HepG2 (cell line): Measurements from ENCODE around the gene LANCL2. TPM values are rescaled to one million over a fixed set of nuclear protein-coding genes. Genes with fewer than 3 reads are reported as not detected.

Experiments
- ATAC-seq: fragments of 200-7000 bp; cut with Tn5 transposase; 3 replicates; pipeline ENCODE4 v1.9.1; 2020; ENCODE audit warnings: mild to moderate bottlenecking, moderate library complexity
- BruUV-seq: library from RNA; stranded (reverse); fragments of 400-500 nt; replicated peaks from 2 replicates; lab custom pipeline; 2021; lab: Mats Ljungman, UMichigan
- CTCF ChIA-PET: fragments of 300-600 bp; formaldehyde crosslinking; extraction: SDS; loops from one replicate; lab custom pipeline; 2021; ENCODE audit warnings: low total read pairs, inconsistent platforms, low intra/inter-chr PET ratio; lab: Yijun Ruan, JAX
- POLR2A ChIA-PET: fragments of 350-600 bp; sonication (Branson Sonifier 250); formaldehyde crosslinking; loops from one replicate; lab custom pipeline; 2020; ENCODE audit warnings: antibody characterized with exemption, inconsistent platforms; lab: Yijun Ruan, JAX
- DNase-seq: peaks from one replicate; pipeline ENCODE4 v3.0.0-alpha.2; 2015; ENCODE audit warnings: low spot score
- FAIRE-seq: peaks from 3 replicates; lab custom pipeline; 2011; peaks lifted over from hg19 to GRCh38; lab: Jason Lieb, UNC
- H2AFZ ChIP-seq: one replicate; pipeline ENCODE4 v1.6.1; 2011; ENCODE audit warnings: low read length, inconsistent platforms
- H3K27ac ChIP-seq: fragments of 300-600 bp; 3 replicates; pipeline ENCODE4 v1.8.0; 2011; ENCODE audit warnings: mixed run types, mild to moderate bottlenecking, mixed read lengths, low read length, inconsistent platforms; ENCODE audit not compliant: insufficient read depth; ENCODE audit errors: extremely low read length
- H3K27me3 ChIP-seq, 2 experiments: fragments of 200-600 bp in 1 of 2; 2 replicates in 1 of 2; 3 replicates in 1 of 2; pipeline versions ENCODE4 v1.6.0 to v1.8.0; 2011; ENCODE audit warnings: low read length in 2 of 2, mild to moderate bottlenecking in 2 of 2, moderate library complexity in 2 of 2, inconsistent platforms in 1 of 2; ENCODE audit not compliant: insufficient read depth in 2 of 2, control insufficient read depth in 1 of 2
- H3K36me3 ChIP-seq, 2 experiments: fragments of 200-600 bp in 1 of 2; replicated peaks in 1 of 2; 2 replicates in 1 of 2; 3 replicates in 1 of 2; pipeline versions ENCODE4 v1.5.1 to v1.8.0; 2011; ENCODE audit warnings: low read length in 2 of 2, inconsistent platforms in 1 of 2; ENCODE audit not compliant: insufficient read depth in 2 of 2, control insufficient read depth in 1 of 2
- H3K4me1 ChIP-seq: 2 replicates; pipeline ENCODE4 v1.5.1; 2012; ENCODE audit warnings: low read length, inconsistent platforms; ENCODE audit not compliant: insufficient read depth
- H3K4me2 ChIP-seq: 2 replicates; pipeline ENCODE4 v1.6.0; 2011; ENCODE audit warnings: low read depth, low read length, inconsistent platforms
- H3K4me3 ChIP-seq, 3 experiments: fragments of 200-600 bp in 1 of 3; sonication (generic), shearing (Covaris generic) in 1 of 3; replicated peaks in 1 of 3; 2 replicates each; pipeline ENCODE4 v1.5.1; 2011 to 2016; ENCODE audit warnings: low read length in 3 of 3, inconsistent platforms in 2 of 3, low read depth in 2 of 3, mild to moderate bottlenecking in 2 of 3, control low read depth in 1 of 3, mixed read lengths in 1 of 3; ENCODE audit not compliant: insufficient read depth in 1 of 3
- H3K79me2 ChIP-seq: one replicate; pipeline ENCODE4 v1.6.1; 2011; ENCODE audit warnings: low read length, inconsistent platforms; ENCODE audit not compliant: insufficient read depth
- H3K9ac ChIP-seq: 2 replicates; pipeline ENCODE4 v1.6.0; 2011; ENCODE audit warnings: mild to moderate bottlenecking, low read depth, low read length, inconsistent platforms; ENCODE audit not compliant: insufficient read depth
- H3K9me3 ChIP-seq: 2 replicates; pipeline ENCODE4 v1.5.1; 2012; ENCODE audit warnings: mild to moderate bottlenecking, low read length
- H4K20me1 ChIP-seq: 2 replicates; pipeline ENCODE4 v1.6.0; 2011; ENCODE audit warnings: inconsistent platforms, mild to moderate bottlenecking, low read length, moderate library complexity; ENCODE audit not compliant: insufficient read depth
- HNF1B ChIP-seq: sonication (generic); formaldehyde crosslinking; IDR thresholded peaks from 2 replicates; pipeline ENCODE4 v1.5.1; 2020; ENCODE audit warnings: mild to moderate bottlenecking, moderate library complexity, missing genetic modification reagents
- KAT7 ChIP-seq: IDR thresholded peaks from 2 replicates; pipeline ENCODE4 v1.6.1; 2018; ENCODE audit warnings: borderline replicate concordance, missing compliant biosample characterization
- KDM1A ChIP-seq: IDR thresholded peaks from 2 replicates; pipeline ENCODE4 v1.6.1; 2016; ENCODE audit warnings: missing compliant biosample characterization
- MAF1 ChIP-seq: sonication (generic); formaldehyde crosslinking; IDR thresholded peaks from 2 replicates; pipeline ENCODE4 v1.5.0; 2020; ENCODE audit warnings: missing genetic modification reagents, borderline replicate concordance
- MEIS1 ChIP-seq: sonication (generic); formaldehyde crosslinking; IDR thresholded peaks from 2 replicates; pipeline ENCODE4 v1.9.0; 2021; ENCODE audit warnings: mild to moderate bottlenecking, missing genetic modification reagents, moderate library complexity, borderline replicate concordance
- UBTF ChIP-seq: sonication (generic); formaldehyde crosslinking; IDR thresholded peaks from 2 replicates; pipeline ENCODE4 v1.4.0; 2020; ENCODE audit warnings: mild to moderate bottlenecking, missing genetic modification reagents
- ZBTB7B ChIP-seq: sonication (generic); formaldehyde crosslinking; IDR thresholded peaks from 2 replicates; pipeline ENCODE4 v1.4.0; 2020; ENCODE audit warnings: missing genetic modification reagents
- ZNF800 ChIP-seq: sonication (generic); formaldehyde crosslinking; IDR thresholded peaks from 2 replicates; pipeline ENCODE4 v1.4.0; 2020; ENCODE audit warnings: missing genetic modification reagents
- ZNF816 ChIP-seq: sonication (generic); formaldehyde crosslinking; IDR thresholded peaks from 2 replicates; pipeline ENCODE4 v1.8.0; 2022; ENCODE audit warnings: missing genetic modification reagents, mild to moderate bottlenecking, borderline replicate concordance
- ZXDC ChIP-seq: sonication (generic); formaldehyde crosslinking; IDR thresholded peaks from 2 replicates; pipeline ENCODE4 v1.5.0; 2020; ENCODE audit warnings: mild to moderate bottlenecking, missing genetic modification reagents
- WGBS: methylation state at CpG from one replicate; pipeline ENCODE4 v1.1.6; 2017; ENCODE audit warnings: low lambda C conversion rate; 5-methylcytosine and 5-hydroxymethylcytosine counted together
- in situ Hi-C: cut with HindIII; loops from 2 replicates; pipeline ENCODE4 v1.10.0; 2017; ENCODE audit warnings: low pct_unique_long_range_greater_than_20kb; ENCODE audit not compliant: extremely low pct_ligation_motif_present
- intact Hi-C: fragments of 100-400 bp; cut with micrococcal nuclease; formaldehyde crosslinking; loops from one replicate; pipeline ENCODE4 v1.10.0; 2022; ENCODE audit not compliant: unreplicated experiment
- polyA plus RNA-seq, 8 experiments: library from polyadenylated mRNA; depleted of rRNA in 3 of 8; stranded (reverse) in 7 of 8; unstranded in 1 of 8; fragments of >200 nt; fragmentation: Illumina TruSeq in 4 of 8; extraction: Trizol in 4 of 8; gene quantifications; 2 replicates each; pipeline versions ENCODE4 v1.2.1 to v1.2.3, GENCODE V29; 2011 to 2016; ENCODE audit warnings: low read depth in 4 of 8, missing spikeins in 1 of 8, mixed read lengths in 1 of 8; ENCODE audit not compliant: insufficient read depth in 1 of 8
- total RNA-seq, 5 experiments: library from RNA; depleted of rRNA; stranded (reverse); fragments of >200 nt; fragmentation: Illumina TruSeq; extraction: Trizol; gene quantifications; 2 replicates each; pipeline ENCODE4 v1.2.3, GENCODE V29; 2016; ENCODE audit warnings: low read depth in 1 of 5

The LANCL2 gene
- total and polyA plus RNA-seq, 2 of the 13 experiments (the other 11 are each of a cell fraction or from before 2014, with no cell fraction given) = 10.0 to 13.8 TPM

GRCh38 chr7:55449992-55450535 is 84.9 kb downstream of the LANCL2 start:
- H3K4me2 ChIP-seq = no peak overlapping the region
- FAIRE-seq = no peak
- CTCF ChIA-PET = no interaction called here
- no peak overlapping the region for H2AFZ ChIP-seq
- no peaks in the 10 kb centered on the region for H3K4me1 ChIP-seq
- no peak overlapping the region for H3K4me3 ChIP-seq
- 100% methylated on average over 7 of the region's 8 CpGs for WGBS
- no peak overlapping the region for H3K9ac ChIP-seq
- BruUV-seq = no TSS peak
- DNase-seq = no peak
- TF ChIP-seq MAF1 (CRISPR knock-in tag) (no peak), ZXDC (no peak), KDM1A (CRISPR knock-in tag) (no peak), ZNF816 (no peak), ZNF800 (CRISPR knock-in tag) (no peak), HNF1B (no peak), KAT7 (CRISPR knock-in tag) (no peak), ZBTB7B (CRISPR knock-in tag) (no peak), MEIS1 (no peak), UBTF (CRISPR knock-in tag) (no peak)
- no peak for ATAC-seq
- no peak overlapping the region for H3K27ac ChIP-seq
- H3K36me3 ChIP-seq = no peaks in the 10 kb centered on the region
- no peaks in the 10 kb centered on the region for H3K9me3 ChIP-seq
- H4K20me1 ChIP-seq = no peaks in the 10 kb centered on the region
- no peaks in the 10 kb centered on the region for H3K27me3 ChIP-seq
- no peaks in the 10 kb centered on the region for H3K79me2 ChIP-seq
- POLR2A ChIA-PET = no interaction called here
- intact Hi-C loops = no loop called here
- in situ Hi-C loops = no loop called here
